Muscle layer of duodenum (tissue), 2 donors: Measurements from ENCODE around the gene VIM.
"Not testable (repeated sequence)": the region's sequence is repeated elsewhere in the genome, so short reads cannot be mapped to it uniquely, and the experiment has no call there.

Experiments used
- H3K27ac ChIP-seq: one replicate; pipeline ENCODE4 v1.7.0; 2013; ENCODE audit warnings: mild to moderate bottlenecking, low read length
- H3K27me3 ChIP-seq: one replicate; pipeline ENCODE4 v1.7.0; 2013; ENCODE audit warnings: low read depth, mild to moderate bottlenecking, control low read depth, low read length
- H3K36me3 ChIP-seq, 2 donors: one replicate each; pipeline ENCODE4 v1.7.0; 2013; ENCODE audit warnings: low read length in 2 of 2, control low read depth in 1 of 2, mild to moderate bottlenecking in 1 of 2; ENCODE audit not compliant: insufficient read depth in 2 of 2, control insufficient read depth in 1 of 2
- H3K4me1 ChIP-seq, 2 donors: one replicate each; pipeline ENCODE4 v1.7.0; 2013; ENCODE audit warnings: low read length in 2 of 2, mild to moderate bottlenecking in 2 of 2, control low read depth in 1 of 2, moderate library complexity in 1 of 2; ENCODE audit not compliant: insufficient read depth in 2 of 2, control insufficient read depth in 1 of 2
- H3K4me3 ChIP-seq, 2 donors: one replicate each; pipeline ENCODE4 v1.7.0; 2013; ENCODE audit warnings: low read length in 2 of 2, low read depth in 1 of 2, mild to moderate bottlenecking in 1 of 2
- H3K9me3 ChIP-seq, 2 donors: one replicate each; pipeline ENCODE4 v1.7.0; 2013; ENCODE audit warnings: low read length in 2 of 2, control low read depth in 1 of 2, mild to moderate bottlenecking in 1 of 2; ENCODE audit not compliant: control insufficient read depth in 1 of 2
- donor health status: healthy.

Gene VIM

DNA sequence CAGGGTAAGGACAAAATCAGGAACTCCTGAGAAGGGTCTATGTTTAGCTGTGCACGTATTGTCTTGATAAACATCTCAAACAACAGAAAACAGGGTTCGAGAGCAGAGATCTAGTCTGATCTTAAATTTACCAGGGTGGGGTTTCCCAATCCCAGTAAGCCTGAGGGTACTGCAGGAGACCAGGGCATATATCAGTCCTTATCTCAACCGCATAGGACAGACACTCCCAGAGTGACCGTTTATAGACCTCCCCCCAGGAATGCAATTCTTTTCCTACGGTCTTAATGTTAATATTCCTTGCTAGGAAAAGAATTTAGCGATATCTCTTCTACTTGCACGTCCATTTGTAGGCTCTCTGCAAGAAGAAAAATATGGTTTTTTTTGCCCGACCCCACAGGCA, 35.5 kb downstream of the VIM start:
- Histone ChIP-seq H3K36me3 (no peaks in the 10 kb centered on the region), H3K9me3 (peaks cover 9 to 19% of the 10 kb centered on the region in 2 donors), H3K27me3 (no peaks in the 10 kb centered on the region), H3K4me1 (no peaks in the 10 kb centered on the region), H3K4me3 (no peak overlapping the region), H3K27ac (no peak overlapping the region)

DNA sequence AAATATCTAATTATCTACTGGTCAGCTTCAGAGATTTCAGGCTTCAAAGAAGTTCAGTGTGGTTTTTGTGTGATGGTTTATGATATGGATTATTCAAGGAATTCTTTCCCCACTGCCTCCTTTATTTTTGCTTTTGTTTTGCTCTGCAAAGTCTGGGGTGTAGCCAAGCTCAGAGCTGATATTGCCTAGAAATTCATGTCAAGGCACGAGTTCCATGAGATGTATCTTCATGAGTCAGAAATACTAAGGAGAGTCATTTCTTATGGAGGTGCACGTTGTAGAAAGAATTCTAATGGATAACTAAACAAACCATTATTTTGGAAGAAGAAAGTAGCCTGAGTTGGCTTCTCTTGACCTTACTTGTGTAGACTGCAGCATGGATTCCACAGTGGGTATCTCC, 37.4 kb downstream of the VIM start:
- Histone ChIP-seq H3K27ac (no peak overlapping the region), H3K36me3 (no peaks in the 10 kb centered on the region), H3K9me3 (peaks cover 9 to 19% of the 10 kb centered on the region in 2 donors), H3K4me3 (no peak overlapping the region), H3K27me3 (no peaks in the 10 kb centered on the region), H3K4me1 (no peaks in the 10 kb centered on the region)

DNA sequence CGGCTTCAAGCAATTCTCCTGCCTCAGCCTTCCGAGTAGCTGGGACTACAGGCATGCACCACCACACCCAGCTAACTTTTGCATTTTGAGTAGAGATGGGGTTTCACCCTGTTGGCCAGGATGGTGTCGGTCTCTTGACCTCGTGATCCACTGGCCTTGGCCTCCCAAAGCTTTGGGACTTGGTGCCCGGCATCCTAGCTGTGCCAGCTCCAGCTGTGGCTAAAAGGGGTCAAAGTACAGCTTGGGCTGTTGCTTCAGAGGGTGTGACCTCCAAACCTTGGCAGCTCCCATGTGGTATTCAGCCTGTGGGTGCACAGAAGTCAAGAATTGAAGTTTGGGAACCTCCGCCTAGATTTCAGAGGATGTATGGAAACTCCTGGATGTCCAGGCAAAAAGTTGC, 38.5 kb downstream of the VIM start:
- H3K4me1 ChIP-seq, H3K27ac ChIP-seq, H3K36me3 ChIP-seq, H3K27me3 ChIP-seq, H3K4me3 ChIP-seq: not testable (repeated sequence)
- H3K9me3 ChIP-seq: peaks cover 9 to 19% of the 10 kb centered on the region in 2 donors

DNA sequence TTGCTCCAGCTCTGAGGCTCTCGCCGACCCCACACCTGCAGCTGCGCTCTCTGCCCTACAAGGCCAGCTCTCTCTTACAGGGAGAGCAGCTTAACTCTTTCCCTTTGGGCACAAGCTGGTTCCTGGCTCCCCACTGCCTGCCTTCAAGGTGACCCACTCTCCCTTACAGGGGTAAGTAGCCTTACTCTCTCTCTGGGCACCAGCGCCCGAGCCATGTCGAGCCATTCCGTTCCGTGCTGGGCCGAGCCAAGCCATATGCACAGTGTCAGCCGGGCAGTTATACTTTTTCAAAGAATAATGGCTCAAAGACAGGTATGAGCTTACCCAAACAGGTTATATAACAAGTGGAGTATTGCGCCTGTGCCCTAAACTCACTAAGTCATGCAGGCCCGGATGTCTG, 44.6 kb downstream of the VIM start:
- no peaks in the 10 kb centered on the region for H3K27me3 ChIP-seq
- no peaks in the 10 kb centered on the region for H3K36me3 ChIP-seq
- no peaks in the 10 kb centered on the region for H3K4me1 ChIP-seq
- H3K9me3 ChIP-seq: peaks cover 0 to 9% of the 10 kb centered on the region in 2 donors
- H3K27ac ChIP-seq: no peak overlapping the region
- H3K4me3 ChIP-seq: no peak overlapping the region

GRCh38 chr10:17273403-17273802, 45.4 kb downstream of the VIM start:
- H3K9me3 ChIP-seq: peaks cover 0 to 9% of the 10 kb centered on the region in 2 donors
- no peaks in the 10 kb centered on the region for H3K4me1 ChIP-seq
- H3K27me3 ChIP-seq: no peaks in the 10 kb centered on the region
- H3K36me3 ChIP-seq: no peaks in the 10 kb centered on the region
- no peak overlapping the region for H3K27ac ChIP-seq
- no peak overlapping the region for H3K4me3 ChIP-seq

GRCh38 chr10:17276756-17277424, 48.8 kb downstream of the VIM start:
- Histone ChIP-seq H3K36me3 (no peaks in the 10 kb centered on the region), H3K9me3 (peaks cover 0 to 9% of the 10 kb centered on the region in 2 donors), H3K27ac (no peak overlapping the region), H3K4me1 (no peaks in the 10 kb centered on the region), H3K4me3 (no peak overlapping the region), H3K27me3 (no peaks in the 10 kb centered on the region)

DNA sequence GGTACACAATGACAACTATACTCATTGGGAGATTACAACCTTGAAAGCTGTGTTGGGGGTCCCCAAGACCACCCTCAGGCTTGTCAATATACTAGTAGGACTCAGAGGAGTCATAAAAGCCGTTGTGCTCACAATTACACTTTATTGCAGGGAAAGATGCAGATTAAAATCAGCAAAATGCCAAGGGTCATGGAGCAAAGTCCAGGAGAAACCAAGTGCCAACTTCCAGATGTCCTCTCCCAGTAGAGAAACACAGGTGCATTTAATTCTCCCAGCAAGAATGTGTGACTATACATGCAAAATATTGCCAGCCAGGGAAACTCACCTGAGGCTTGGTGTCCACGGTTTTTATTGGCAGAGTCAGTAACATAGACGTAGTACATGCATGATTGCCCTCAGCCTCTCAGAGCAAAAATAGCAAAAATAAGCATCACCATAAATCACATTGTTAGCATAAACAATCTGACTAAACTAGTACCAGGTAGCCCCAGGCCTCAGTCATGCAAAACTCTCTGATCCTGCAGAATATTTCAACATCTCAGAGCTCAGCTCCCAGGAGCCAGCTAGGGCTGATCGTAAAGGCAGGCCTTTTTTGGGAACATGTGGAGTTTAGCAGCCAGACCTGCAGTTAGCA, 50.7 kb downstream of the VIM start:
- Histone ChIP-seq H3K36me3 (no peaks in the 10 kb centered on the region), H3K4me3 (no peak overlapping the region), H3K27me3 (no peaks in the 10 kb centered on the region)

GRCh38 chr10:17282311-17282710, 54.3 kb downstream of the VIM start:
- no peaks in the 10 kb centered on the region for H3K27me3 ChIP-seq
- no peak overlapping the region for H3K4me3 ChIP-seq
- no peak overlapping the region for H3K27ac ChIP-seq
- H3K9me3 ChIP-seq: no peaks in the 10 kb centered on the region
- no peaks in the 10 kb centered on the region for H3K36me3 ChIP-seq
- no peaks in the 10 kb centered on the region for H3K4me1 ChIP-seq

More for the DNA sequence above, 50.7 kb downstream of the VIM start:
- Histone ChIP-seq H3K27ac (no peak overlapping the region), H3K9me3 (peaks cover 0 to 9% of the 10 kb centered on the region in 2 donors), H3K4me1 (no peaks in the 10 kb centered on the region)

GRCh38 chr10:17286562-17287550, 58.8 kb downstream of the VIM start:
- H3K9me3 ChIP-seq: no peaks in the 10 kb centered on the region
- H3K4me3 ChIP-seq: no peak overlapping the region
- H3K4me1 ChIP-seq: no peaks in the 10 kb centered on the region
- no peaks in the 10 kb centered on the region for H3K27me3 ChIP-seq
- no peak overlapping the region for H3K27ac ChIP-seq
- H3K36me3 ChIP-seq: no peaks in the 10 kb centered on the region
